ENCODE data around the gene ETV3.

ETV3 gene

GRCh38 chr1:157156058-157156541 is 17.9 kb upstream of the ETV3 start:
- H3K36me3 ChIP-seq = no peaks in the 10 kb centered on the region
- peak; percentile 91 for DNase-seq
- peak; percentile 99 for TF ChIP-seq CTCF (IDR thresholded peaks at IDR 0.05; ENCODE audit: low read depth, low read length)
- H3K27me3 ChIP-seq (ENCODE audit: insufficient read depth, low read depth, severe bottlenecking) = peaks cover 7% of the 10 kb centered on the region
- no peak overlapping the region for H3K27ac ChIP-seq
- H3K4me3 ChIP-seq (ENCODE audit: low read depth, low read length) = no peak overlapping the region
- H3K9me3 ChIP-seq (ENCODE audit: severe bottlenecking) = no peaks in the 10 kb centered on the region

GRCh38 chr1:157155658-157156057 is 17.5 kb upstream of the ETV3 start:
- no peak for DNase-seq
- no peak for TF ChIP-seq CTCF (IDR thresholded peaks at IDR 0.05; ENCODE audit: low read depth, low read length)
- Histone ChIP-seq H3K9me3 (ENCODE audit: severe bottlenecking) (no peaks in the 10 kb centered on the region), H3K4me3 (ENCODE audit: low read depth, low read length) (no peak overlapping the region), H3K36me3 (no peaks in the 10 kb centered on the region), H3K27me3 (ENCODE audit: insufficient read depth, low read depth, severe bottlenecking) (peaks cover 7% of the 10 kb centered on the region), H3K27ac (no peak overlapping the region)

- peaks cover 7% of the 10 kb centered on the region for H3K27me3 ChIP-seq (ENCODE audit: insufficient read depth, low read depth, severe bottlenecking)
- DNase-seq = peak; percentile 24
- no peak overlapping the region for H3K4me3 ChIP-seq (ENCODE audit: low read depth, low read length)
- H3K9me3 ChIP-seq (ENCODE audit: severe bottlenecking) = no peaks in the 10 kb centered on the region
- H3K36me3 ChIP-seq = no peaks in the 10 kb centered on the region
- no peak for TF ChIP-seq CTCF (IDR thresholded peaks at IDR 0.05; ENCODE audit: low read depth, low read length)
- H3K27ac ChIP-seq = no peak overlapping the region
Observed at GRCh38 chr1:157154940-157155514, 16.8 kb upstream of the ETV3 start.

GRCh38 chr1:157154291-157154690 is 16.1 kb upstream of the ETV3 start:
- Histone ChIP-seq H3K9me3 (ENCODE audit: severe bottlenecking) (no peaks in the 10 kb centered on the region), H3K4me3 (ENCODE audit: low read depth, low read length) (no peak overlapping the region), H3K27ac (no peak overlapping the region), H3K36me3 (no peaks in the 10 kb centered on the region), H3K27me3 (ENCODE audit: insufficient read depth, low read depth, severe bottlenecking) (peaks cover 7% of the 10 kb centered on the region)
- peak; percentile 37 for DNase-seq
- TF ChIP-seq CTCF (IDR thresholded peaks at IDR 0.05; ENCODE audit: low read depth, low read length) = no peak

GRCh38 chr1:157153746-157154145 is 15.6 kb upstream of the ETV3 start:
- Histone ChIP-seq H3K27ac (no peak overlapping the region), H3K27me3 (ENCODE audit: insufficient read depth, low read depth, severe bottlenecking) (peaks cover 7% of the 10 kb centered on the region), H3K9me3 (ENCODE audit: severe bottlenecking) (no peaks in the 10 kb centered on the region), H3K4me3 (ENCODE audit: low read depth, low read length) (no peak overlapping the region), H3K36me3 (no peaks in the 10 kb centered on the region)
- no peak for TF ChIP-seq CTCF (IDR thresholded peaks at IDR 0.05; ENCODE audit: low read depth, low read length)
- DNase-seq = peak; percentile 64

- Histone ChIP-seq H3K36me3 (no peaks in the 10 kb centered on the region), H3K4me3 (ENCODE audit: low read depth, low read length) (no peak overlapping the region), H3K27me3 (ENCODE audit: insufficient read depth, low read depth, severe bottlenecking) (peaks cover 7% of the 10 kb centered on the region), H3K27ac (no peak overlapping the region), H3K9me3 (ENCODE audit: severe bottlenecking) (no peaks in the 10 kb centered on the region)
- TF ChIP-seq CTCF (IDR thresholded peaks at IDR 0.05; ENCODE audit: low read depth, low read length) = no peak
- no peak for DNase-seq
Observed at GRCh38 chr1:157152510-157152909, 14.3 kb upstream of the ETV3 start.
